HG03457 (cell line): ENCODE results near the gene SUMF2.
"Not testable (repeated sequence)": the region's sequence is repeated elsewhere in the genome, so short reads cannot be mapped to it uniquely, and the experiment has no call there.

Experiments
- ATAC-seq: cut with Tn5 transposase; IDR thresholded peaks from one replicate; pipeline ENCODE4 v1.9.1; 2021; ENCODE audit warnings: moderate number of reproducible peaks; ENCODE audit not compliant: unreplicated experiment

The SUMF2 gene

DNA sequence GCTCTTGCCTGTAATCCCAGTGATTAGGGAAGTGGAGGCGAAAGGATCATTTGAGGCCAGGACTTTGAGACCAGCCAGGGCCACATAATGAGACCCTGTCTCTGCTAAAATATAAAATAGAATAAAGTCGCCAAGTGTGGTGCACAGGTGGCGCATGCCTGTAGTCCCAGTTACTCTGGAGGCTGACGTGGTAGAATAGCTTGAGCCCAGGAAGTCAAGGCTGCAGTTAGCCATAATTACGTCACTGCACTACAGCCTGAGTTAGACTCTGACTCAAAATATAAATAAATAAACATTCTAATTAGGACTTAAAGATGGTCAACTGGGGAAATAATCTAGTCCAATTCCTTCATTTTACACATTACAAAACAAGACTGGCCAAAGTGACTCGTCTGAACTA lies 41.4 kb downstream of the SUMF2 start:
- no peak for ATAC-seq

DNA sequence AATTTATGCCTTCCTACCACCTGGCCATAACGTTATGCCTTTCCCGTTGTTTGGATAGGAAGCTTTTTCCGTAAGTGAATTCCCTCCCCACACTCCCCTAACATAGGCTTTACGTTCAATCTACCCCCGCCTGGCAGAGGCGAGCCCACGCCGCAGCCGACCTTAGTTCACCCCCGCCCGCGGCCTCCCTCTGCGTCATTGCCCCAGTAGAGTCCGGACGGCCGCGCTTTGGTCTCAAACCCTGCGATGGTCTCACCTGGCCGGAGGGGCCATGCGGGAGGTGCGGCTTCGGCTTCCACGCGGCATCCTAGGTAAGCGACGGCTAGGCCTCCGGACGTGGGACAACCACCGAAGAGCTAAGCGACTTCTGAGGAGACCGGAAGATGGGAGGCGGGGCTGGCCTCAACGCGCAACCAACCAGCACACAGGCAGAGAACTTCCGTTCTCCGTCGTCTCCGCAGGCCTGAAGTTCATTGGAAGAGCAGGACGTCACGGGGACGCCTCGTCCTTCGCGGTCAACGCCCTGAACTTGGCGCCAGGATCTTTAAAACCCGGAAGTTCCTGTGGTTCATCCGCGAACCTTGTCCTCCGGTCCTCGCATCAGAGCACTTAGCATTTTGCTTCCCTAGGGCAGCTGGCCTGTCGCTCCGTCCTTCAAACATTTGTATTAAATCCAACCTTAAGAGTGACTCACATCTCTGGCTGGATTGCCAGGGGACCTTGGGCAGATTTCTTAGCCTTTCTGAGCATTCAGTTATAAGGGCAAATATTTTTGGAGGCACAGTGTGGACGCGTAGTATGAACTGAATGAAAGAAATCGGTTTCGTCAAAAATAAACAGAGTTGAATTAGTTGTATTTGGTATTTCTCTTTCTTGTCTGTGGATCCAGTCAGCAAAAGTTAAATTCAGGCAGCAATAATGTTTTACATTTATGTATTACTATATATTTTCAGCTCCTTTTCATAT lies 42.3 kb downstream of the SUMF2 start, which contains the start of gene CHCHD2:
Gene CHCHD2 (minus strand): TSS at position 369 of the 966 bp plus-strand sequence. CDS start 63 bp downstream, at position 306.
- ATAC-seq = peak; percentile 99

GRCh38 chr7:56107954-56108258 lies 43.8 kb downstream of the SUMF2 start:
- ATAC-seq = no peak

GRCh38 chr7:56110611-56111010 lies 46.5 kb downstream of the SUMF2 start:
- ATAC-seq = no peak

GRCh38 chr7:56112244-56112643 lies 48.2 kb downstream of the SUMF2 start:
- ATAC-seq = not testable (repeated sequence)

- no peak for ATAC-seq
These were observed 51.9 kb downstream of the SUMF2 start, which contains the start of gene NUPR2 for GRCh38 chr7:56115852-56116538. Gene NUPR2 (minus strand): TSS chr7:56116417. CDS start chr7:56116314, 103 bp downstream.

DNA sequence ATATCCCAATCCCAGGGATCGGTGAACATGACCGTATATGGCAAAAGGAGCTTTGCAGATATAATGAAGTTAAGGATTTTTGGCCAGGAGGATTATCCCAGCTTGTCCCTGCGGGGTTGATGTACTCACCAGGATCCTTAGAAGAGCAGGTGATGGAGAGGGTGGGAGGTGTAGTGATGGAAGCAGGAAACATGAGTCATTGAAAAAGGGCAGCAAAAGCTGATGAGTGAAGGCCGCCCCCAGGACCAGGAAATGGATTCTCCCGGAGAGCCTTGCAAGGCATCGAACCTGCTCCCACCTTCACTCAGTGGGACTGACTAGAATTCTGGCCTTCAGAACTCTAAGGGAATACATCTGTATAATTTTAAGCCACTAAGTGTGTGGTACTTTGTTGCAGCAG lies 57.4 kb downstream of the SUMF2 start:
- ATAC-seq = no peak

GRCh38 chr7:56124981-56125380 lies 60.9 kb downstream of the SUMF2 start:
- no peak for ATAC-seq

DNA sequence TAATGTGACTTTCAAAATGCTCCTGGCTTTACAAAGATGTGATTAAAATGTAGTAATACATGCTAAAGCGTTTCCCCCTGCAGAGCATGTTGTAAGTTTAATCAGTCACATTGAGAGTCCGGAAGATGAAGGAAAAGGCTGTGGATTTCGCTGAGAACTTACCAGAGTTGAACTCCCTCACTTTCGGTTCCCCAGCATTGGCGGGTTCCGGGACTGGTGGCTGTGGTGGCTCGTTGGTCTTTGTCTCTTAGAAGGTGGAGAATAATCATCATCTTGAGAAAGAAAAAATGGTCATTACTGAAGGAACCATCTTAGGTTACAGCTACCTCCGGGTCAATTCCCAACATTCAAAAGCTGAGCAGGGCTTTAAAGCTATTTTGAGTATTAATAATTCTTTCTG lies 61.7 kb downstream of the SUMF2 start:
- ATAC-seq = no peak

DNA sequence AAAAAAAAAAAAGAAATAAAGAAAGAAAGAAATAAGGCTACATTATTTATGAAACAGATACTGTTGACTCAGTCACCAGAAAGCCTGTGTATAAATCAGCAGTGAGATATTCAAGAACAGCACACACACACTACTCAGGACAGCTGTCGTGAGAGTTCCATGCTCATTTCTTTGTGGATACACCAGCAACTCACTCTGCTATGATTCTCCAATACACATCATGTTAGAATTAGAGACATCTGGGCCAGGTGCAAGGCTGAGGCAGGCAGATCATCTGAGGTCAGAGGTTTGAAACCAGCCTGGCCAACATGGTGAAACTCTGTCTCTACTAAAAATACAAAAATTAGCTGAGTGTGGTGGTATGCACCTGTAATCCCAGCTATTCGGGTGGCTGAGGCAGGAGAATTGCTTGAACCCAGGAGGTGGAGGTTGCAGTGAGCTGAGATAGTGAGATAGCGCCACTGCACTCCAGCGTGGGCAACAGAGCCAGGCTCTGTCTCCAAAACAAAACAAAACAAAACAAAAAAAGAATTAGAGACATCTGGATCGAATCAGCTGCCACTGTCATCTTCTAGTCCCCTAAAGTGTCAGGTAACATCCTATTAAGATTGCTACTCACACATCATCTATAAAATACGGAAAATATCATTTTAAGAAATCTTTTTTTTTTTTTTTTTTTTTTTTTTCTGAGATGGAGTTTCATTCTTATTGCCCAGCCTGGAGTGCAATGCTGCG lies 63.3 kb downstream of the SUMF2 start:
- ATAC-seq = no peak
